ENCODE results near the gene ARL6IP1.

- TF ChIP-seq, protein P1, sequence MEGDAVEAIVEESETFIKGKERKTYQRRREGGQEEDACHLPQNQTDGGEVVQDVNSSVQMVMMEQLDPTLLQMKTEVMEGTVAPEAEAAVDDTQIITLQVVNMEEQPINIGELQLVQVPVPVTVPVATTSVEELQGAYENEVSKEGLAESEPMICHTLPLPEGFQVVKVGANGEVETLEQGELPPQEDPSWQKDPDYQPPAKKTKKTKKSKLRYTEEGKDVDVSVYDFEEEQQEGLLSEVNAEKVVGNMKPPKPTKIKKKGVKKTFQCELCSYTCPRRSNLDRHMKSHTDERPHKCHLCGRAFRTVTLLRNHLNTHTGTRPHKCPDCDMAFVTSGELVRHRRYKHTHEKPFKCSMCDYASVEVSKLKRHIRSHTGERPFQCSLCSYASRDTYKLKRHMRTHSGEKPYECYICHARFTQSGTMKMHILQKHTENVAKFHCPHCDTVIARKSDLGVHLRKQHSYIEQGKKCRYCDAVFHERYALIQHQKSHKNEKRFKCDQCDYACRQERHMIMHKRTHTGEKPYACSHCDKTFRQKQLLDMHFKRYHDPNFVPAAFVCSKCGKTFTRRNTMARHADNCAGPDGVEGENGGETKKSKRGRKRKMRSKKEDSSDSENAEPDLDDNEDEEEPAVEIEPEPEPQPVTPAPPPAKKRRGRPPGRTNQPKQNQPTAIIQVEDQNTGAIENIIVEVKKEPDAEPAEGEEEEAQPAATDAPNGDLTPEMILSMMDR (IDR thresholded peaks at IDR 0.05): no peak
- TF ChIP-seq POLR2A (IDR thresholded peaks at IDR 0.05): no peak
Observed at GRCh38 chr16:18832006-18832405, 30.7 kb upstream of the ARL6IP1 start.
